ENCODE results near the gene TNFRSF13B.

GRCh38 chr17:16926571-16927451, 45.1 kb downstream of the TNFRSF13B start:
- TF ChIP-seq CTCF (IDR thresholded peaks at IDR 0.05) = no peak
- no peak for TF ChIP-seq FOXJ3 (CRISPR knock-in tag; IDR thresholded peaks at IDR 0.05)
- no peak for TF ChIP-seq ELF1 (IDR thresholded peaks at IDR 0.05)
- TF ChIP-seq NFIC (IDR thresholded peaks at IDR 0.05; ENCODE audit: borderline replicate concordance) = no peak
- TF ChIP-seq RXRA (IDR thresholded peaks at IDR 0.05; ENCODE audit: borderline replicate concordance, low read depth) = no peak
- TF ChIP-seq SIN3A (IDR thresholded peaks at IDR 0.05; ENCODE audit: borderline replicate concordance, low read depth, low read length) = no peak
- no peak for TF ChIP-seq EP300 (IDR thresholded peaks at IDR 0.05; ENCODE audit: borderline replicate concordance in 1 of 2, low read depth in 1 of 2, low read length in 1 of 2)
- TF ChIP-seq MXI1 (IDR thresholded peaks at IDR 0.05; ENCODE audit: low read depth, low read length) = no peak
- no peak for TF ChIP-seq EZH2phosphoT487 (IDR thresholded peaks at IDR 0.05; ENCODE audit: borderline replicate concordance, low read depth)
- no peak for TF ChIP-seq MAX (IDR thresholded peaks at IDR 0.05; ENCODE audit: low read depth)
- TF ChIP-seq RAD21 (IDR thresholded peaks at IDR 0.05; ENCODE audit: low read length) = no peak
- no peak for TF ChIP-seq RFX5 (IDR thresholded peaks at IDR 0.05; ENCODE audit: low read length)
- no peak for TF ChIP-seq TAF1 (IDR thresholded peaks at IDR 0.05; ENCODE audit: borderline replicate concordance, low read depth, low read length)
